Immature natural killer cell (primary cell): ENCODE measurements around the gene CLNK. TPM values are rescaled to one million over a fixed set of nuclear protein-coding genes. Genes with fewer than 3 reads are reported as not detected.

ENCODE experiments used
- DNase-seq, 3 donors: peaks; one replicate each; pipeline ENCODE4 v3.0.0; 2022; ENCODE audit warnings: mixed read lengths in 1 of 3
- H3K27ac Mint-ChIP-seq, 6 donors: one replicate each; pipeline ENCODE4 v1.8.0; 2020; ENCODE audit warnings: mixed read lengths in 6 of 6, mild to moderate bottlenecking in 5 of 6, inconsistent platforms in 4 of 6, moderate library complexity in 3 of 6
- H3K27me3 Mint-ChIP-seq, 3 donors: one replicate each; pipeline ENCODE4 v1.8.0; 2020 to 2021; ENCODE audit warnings: low read depth in 3 of 3, mild to moderate bottlenecking in 3 of 3, mixed read lengths in 3 of 3, moderate library complexity in 3 of 3, inconsistent platforms in 1 of 3
- H3K36me3 Mint-ChIP-seq, 3 donors: one replicate each; pipeline ENCODE4 v1.8.0; 2020; ENCODE audit warnings: mixed read lengths in 3 of 3, inconsistent platforms in 2 of 3, mild to moderate bottlenecking in 2 of 3
- H3K4me1 Mint-ChIP-seq, 2 donors: one replicate each; pipeline ENCODE4 v1.8.0; 2020; ENCODE audit warnings: inconsistent platforms in 2 of 2, mild to moderate bottlenecking in 2 of 2, mixed read lengths in 2 of 2, moderate library complexity in 1 of 2
- H3K4me3 Mint-ChIP-seq, 5 donors: one replicate each; pipeline ENCODE4 v1.8.0; 2020; ENCODE audit warnings: mild to moderate bottlenecking in 5 of 5, mixed read lengths in 5 of 5, inconsistent platforms in 3 of 5, moderate library complexity in 3 of 5
- H3K9me3 Mint-ChIP-seq, 6 donors: one replicate each; pipeline ENCODE4 v1.8.0; 2020; ENCODE audit warnings: mild to moderate bottlenecking in 6 of 6, mixed read lengths in 6 of 6, inconsistent platforms in 4 of 6, moderate library complexity in 3 of 6
- polyA plus RNA-seq, 3 donors: library from polyadenylated mRNA; unstranded; fragments of 300-500 nt; fragmentation: Illumina TruSeq; gene quantifications; one replicate each; pipeline ENCODE4 v1.2.3, GENCODE V29; 2021

The CLNK gene
- polyA plus RNA-seq, 3 donors from 2014 or later, result 1.5 to 1.8 TPM; not detected in 1

DNA sequence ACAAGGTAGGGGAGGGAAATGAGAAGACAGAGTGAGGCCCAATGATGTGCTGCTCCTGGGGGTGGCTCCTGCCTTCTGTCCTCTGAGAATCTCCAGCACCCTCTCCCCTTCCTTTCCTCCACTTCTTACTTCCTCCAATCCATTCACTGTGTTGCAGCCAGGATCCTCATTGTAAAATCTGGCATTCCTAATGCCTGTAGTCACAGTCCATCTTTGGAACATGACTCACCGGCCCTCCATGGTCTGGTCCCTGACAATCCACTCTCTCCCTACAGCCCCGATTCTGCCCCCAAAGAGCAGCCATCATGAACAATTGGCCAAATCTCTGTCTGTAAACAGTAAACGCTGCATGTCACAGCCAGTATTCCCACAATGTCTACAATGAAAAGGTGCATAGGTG lies 72.9 kb downstream of the CLNK start:
- DNase-seq, result no peak
- H3K4me1 Mint-ChIP-seq, result no peaks in the 10 kb centered on the region
- H3K27ac Mint-ChIP-seq, result no peak overlapping the region
- no peaks in the 10 kb centered on the region for H3K9me3 Mint-ChIP-seq
- H3K36me3 Mint-ChIP-seq, result no peaks in the 10 kb centered on the region
- peaks cover 0 to 5% (median 1%) of the 10 kb centered on the region in 3 donors for H3K27me3 Mint-ChIP-seq
- no peak overlapping the region for H3K4me3 Mint-ChIP-seq

DNA sequence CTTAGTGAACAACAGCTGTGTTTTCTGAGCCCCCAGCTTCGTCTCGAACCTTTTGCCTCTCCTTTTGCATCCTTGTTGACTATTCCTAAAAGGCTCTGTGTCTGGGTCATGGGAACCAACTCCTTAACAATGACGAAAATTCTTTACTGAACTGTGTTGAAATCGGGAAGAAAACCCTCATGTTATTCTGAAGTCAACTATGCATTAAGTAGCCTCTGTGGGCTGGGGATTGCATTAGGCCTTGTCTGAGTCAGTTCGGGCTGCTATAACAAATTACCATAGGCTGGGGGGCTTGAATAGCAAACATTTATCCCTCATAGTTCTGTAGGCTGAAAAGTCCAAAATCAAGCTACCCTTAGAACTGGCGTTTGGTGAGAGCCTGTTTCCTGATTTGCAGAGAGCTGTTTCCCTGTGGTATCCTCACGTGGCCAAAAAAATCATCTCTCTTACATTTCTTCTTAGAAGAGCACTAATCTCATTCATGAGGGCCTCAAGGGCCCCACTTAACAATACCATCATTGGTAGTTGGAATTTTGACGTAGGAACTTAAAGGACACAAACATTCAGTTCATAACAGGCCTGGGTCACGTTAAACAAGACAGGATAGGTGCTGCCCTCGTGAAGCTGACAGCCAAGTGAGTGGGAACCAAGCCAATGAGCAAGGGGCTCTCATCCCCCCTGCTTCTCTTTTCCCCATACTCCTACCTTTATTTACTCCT lies 75.9 kb downstream of the CLNK start:
- peaks cover 0 to 5% (median 1%) of the 10 kb centered on the region in 3 donors for H3K27me3 Mint-ChIP-seq
- no peak overlapping the region for H3K4me3 Mint-ChIP-seq
- no peak for DNase-seq
- H3K4me1 Mint-ChIP-seq, result no peaks in the 10 kb centered on the region
- no peaks in the 10 kb centered on the region for H3K36me3 Mint-ChIP-seq
- no peaks in the 10 kb centered on the region for H3K9me3 Mint-ChIP-seq
- H3K27ac Mint-ChIP-seq, result peak overlapping the region in 1 of 6 donors; percentile 10

DNA sequence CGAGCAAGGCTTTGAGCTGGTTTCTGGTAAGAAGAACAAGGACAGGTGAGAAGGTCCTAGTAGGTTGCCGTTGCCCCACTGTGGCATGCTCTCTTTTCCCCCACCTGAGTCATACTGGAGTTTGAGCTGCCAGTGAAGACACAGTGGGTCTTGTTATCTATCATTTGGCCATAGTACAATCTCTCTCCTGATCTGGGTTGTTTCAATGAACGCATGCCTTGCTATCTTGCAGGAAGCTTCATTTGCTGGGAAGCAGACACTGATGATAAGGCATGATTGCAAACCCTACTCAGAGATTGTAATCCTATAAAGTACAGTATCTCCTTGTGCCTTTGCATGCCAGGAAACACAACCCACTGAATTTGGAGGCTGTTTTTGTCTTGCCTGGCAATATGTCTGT lies 77.4 kb downstream of the CLNK start:
- Mint-ChIP-seq H3K27ac (no peak overlapping the region), H3K36me3 (peaks cover 0 to 5% (median 0%) of the 10 kb centered on the region in 3 donors), H3K27me3 (peaks cover 0 to 5% (median 1%) of the 10 kb centered on the region in 3 donors), H3K9me3 (no peaks in the 10 kb centered on the region), H3K4me3 (no peak overlapping the region), H3K4me1 (no peaks in the 10 kb centered on the region)
- no peak for DNase-seq

DNA sequence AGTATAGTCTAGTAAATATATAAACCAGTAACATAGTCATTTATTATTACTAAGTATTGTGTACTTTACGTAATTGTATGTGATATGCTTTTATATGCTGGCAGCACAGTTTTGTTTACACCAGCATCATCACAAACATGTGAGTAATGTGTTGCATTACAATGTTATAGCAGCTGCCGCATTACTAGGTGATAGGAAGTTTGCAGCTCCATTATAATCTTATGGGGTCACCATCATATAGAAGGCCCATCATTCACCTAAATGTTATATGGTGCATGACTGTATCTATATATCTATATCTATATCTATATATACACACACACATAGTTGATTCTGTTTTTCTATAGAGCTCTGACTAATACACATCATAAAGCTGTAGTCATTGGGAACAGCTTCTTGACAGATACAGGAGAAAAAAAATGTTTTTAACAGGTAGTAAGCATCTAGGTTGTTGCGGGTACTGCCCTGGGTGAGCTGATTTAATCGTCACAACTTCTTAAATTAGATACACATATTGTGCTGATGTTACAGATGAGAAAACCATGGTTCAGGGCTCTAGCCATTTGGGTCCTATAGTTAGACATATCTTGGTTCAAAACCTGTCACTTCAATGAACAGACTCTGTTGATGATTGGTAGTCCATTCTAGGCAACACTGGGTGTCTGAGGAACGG lies 77.9 kb downstream of the CLNK start:
- H3K27ac Mint-ChIP-seq, result no peak overlapping the region
- H3K4me3 Mint-ChIP-seq, result no peak overlapping the region
- H3K9me3 Mint-ChIP-seq, result no peaks in the 10 kb centered on the region
- no peaks in the 10 kb centered on the region for H3K4me1 Mint-ChIP-seq
- H3K36me3 Mint-ChIP-seq, result peaks cover 0 to 9% (median 0%) of the 10 kb centered on the region in 3 donors
- DNase-seq, result no peak
- peaks cover 0 to 5% (median 1%) of the 10 kb centered on the region in 3 donors for H3K27me3 Mint-ChIP-seq

DNA sequence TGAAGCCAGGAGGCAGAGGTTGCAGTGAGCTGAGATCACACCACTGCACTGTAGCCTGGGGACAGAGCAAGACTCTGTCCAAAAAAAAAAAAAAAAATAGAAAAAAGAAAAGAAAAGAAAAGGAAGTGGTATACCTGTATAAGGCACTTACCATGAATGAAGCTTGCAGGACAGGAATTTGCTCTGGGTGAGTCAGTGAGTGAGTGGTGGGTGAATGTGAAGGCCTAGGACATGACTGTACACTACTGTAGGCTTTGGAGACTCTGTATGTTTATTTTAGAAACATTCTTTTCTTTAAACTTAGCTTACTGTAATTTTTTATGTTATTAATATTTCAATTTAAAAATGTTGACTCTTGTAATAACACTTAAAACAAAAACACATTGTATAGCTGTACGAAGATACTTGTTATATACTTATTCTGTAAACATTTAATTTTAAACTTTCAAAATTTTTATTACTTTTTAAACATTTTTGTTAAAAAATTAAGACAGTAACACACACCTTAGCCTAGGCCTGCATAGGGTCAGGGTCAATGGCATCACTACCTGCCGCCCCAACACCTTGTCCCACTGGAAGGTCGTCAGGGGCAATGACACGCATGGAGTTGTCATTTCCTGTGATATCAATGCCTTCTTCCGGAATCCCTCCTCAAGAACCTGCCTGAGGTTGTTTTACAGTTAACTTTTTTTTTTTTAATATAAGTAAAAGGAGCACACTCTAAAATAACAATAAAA lies 78.7 kb downstream of the CLNK start:
- Mint-ChIP-seq H3K9me3 (no peaks in the 10 kb centered on the region), H3K36me3 (peaks cover 0 to 9% (median 0%) of the 10 kb centered on the region in 3 donors), H3K27me3 (peaks cover 0 to 5% (median 0%) of the 10 kb centered on the region in 3 donors), H3K4me1 (no peaks in the 10 kb centered on the region), H3K27ac (no peak overlapping the region), H3K4me3 (no peak overlapping the region)
- DNase-seq, result no peak

DNA sequence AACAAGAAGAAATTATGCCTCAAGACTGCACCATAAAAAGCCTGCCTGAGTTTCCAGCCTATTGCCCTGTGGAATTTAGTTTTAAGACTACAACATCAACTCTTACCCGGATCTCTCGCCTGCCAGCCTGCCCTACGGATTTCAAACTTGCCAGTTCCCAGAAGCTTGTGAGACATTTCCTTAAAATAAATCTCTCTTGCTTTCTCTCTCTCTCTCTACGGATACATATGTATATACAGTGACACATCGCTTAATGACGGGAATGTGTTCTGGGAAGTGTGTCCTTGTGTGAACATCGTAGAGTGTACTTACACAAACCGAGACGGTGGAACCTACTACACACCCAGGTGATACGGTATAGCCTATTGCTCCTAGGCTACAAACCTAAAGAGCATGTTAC lies 79.5 kb downstream of the CLNK start:
- H3K27me3 Mint-ChIP-seq, result peaks cover 0 to 5% (median 0%) of the 10 kb centered on the region in 3 donors
- no peak overlapping the region for H3K27ac Mint-ChIP-seq
- H3K9me3 Mint-ChIP-seq, result no peaks in the 10 kb centered on the region
- no peak overlapping the region for H3K4me3 Mint-ChIP-seq
- H3K4me1 Mint-ChIP-seq, result no peaks in the 10 kb centered on the region
- peaks cover 0 to 9% (median 0%) of the 10 kb centered on the region in 3 donors for H3K36me3 Mint-ChIP-seq
- no peak for DNase-seq

DNA sequence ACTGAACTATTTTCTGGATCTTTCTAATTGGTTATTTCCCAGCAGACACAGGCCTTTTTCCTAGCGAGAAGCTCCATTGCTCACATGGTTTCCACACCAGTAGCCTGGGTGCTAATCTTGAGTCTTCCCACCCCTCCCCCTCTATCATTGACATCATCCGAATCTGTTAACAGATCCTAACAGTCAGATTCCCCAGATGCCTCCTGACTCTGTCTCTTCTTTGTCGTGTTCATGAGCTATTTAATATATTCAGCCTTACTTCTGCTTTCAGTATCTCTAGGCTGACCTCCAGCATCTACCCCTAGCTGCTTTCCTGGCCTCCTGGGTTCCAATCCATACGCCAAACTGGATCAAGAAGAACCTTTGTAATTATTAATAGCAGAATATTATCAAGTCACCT lies 85.0 kb downstream of the CLNK start:
- no peak for DNase-seq
- Mint-ChIP-seq H3K27me3 (no peaks in the 10 kb centered on the region), H3K36me3 (peaks cover 0 to 9% (median 0%) of the 10 kb centered on the region in 3 donors), H3K4me1 (peaks cover 4 to 5% of the 10 kb centered on the region in 2 donors), H3K9me3 (no peaks in the 10 kb centered on the region), H3K4me3 (no peak overlapping the region), H3K27ac (no peak overlapping the region)

DNA sequence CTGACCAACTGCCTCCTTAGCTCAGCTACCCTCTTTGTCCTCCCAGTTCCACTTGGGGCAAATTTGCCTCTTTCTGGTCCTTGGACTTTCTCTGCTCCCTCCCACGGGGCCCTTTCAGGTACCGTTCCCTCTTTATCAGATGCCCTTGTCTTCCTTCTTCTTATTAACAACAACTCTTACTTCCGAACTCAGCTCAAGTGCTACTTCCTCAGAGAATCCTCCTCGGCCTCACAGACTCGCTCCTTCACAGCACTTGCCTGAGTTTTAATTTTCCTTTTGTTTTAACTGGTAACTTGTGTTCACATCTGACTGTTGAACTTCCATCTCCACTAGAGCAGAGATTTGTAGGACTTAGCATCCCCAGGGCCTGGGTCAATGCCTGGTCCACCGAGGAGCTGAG lies 85.7 kb downstream of the CLNK start:
- Mint-ChIP-seq H3K4me1 (peaks cover 4 to 5% of the 10 kb centered on the region in 2 donors), H3K36me3 (peaks cover 0 to 9% (median 0%) of the 10 kb centered on the region in 3 donors), H3K27ac (peak overlapping the region in 2 of 6 donors; percentile 4 to 23)

DNA sequence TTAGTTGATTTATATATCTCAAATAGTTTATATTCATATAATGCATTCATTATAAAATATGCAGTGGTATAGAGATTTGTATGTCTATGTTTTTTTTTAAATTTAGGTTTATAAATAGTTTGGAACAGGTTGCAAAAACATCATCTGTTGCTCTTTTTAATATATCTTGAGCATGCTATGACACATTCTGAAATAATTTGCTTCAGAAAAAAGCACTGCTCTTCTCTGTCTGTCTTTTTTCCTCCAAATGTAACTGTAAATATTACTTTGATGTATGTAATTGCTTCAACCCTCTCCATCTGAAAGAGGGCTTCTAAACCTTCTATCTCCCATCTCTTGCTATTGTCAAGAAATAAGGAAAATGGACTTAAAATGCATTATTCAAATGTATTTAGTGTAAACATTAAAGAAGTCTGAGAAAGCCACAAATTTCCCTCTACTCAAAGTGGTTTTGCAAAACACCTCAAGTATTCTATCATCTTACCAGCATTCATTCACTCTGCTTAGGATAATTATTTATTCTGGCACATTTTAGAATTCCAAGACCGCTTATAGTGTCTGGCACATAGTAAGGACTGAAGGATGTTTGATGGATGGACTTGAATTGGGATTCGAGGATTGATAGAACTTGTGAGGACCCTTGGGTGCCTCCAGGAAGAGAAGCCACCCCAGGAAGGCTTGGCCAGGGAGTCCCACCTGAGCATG lies 87.8 kb downstream of the CLNK start:
- no peak overlapping the region for H3K4me3 Mint-ChIP-seq
- no peak overlapping the region for H3K27ac Mint-ChIP-seq
- H3K27me3 Mint-ChIP-seq, result peaks cover 0 to 2% (median 0%) of the 10 kb centered on the region in 3 donors
- H3K36me3 Mint-ChIP-seq, result peaks cover 0 to 4% (median 0%) of the 10 kb centered on the region in 3 donors
- H3K9me3 Mint-ChIP-seq, result no peaks in the 10 kb centered on the region
- no peak for DNase-seq
- peaks cover 4 to 5% of the 10 kb centered on the region in 2 donors for H3K4me1 Mint-ChIP-seq

More for the DNA sequence above, 85.7 kb downstream of the CLNK start:
- no peak for DNase-seq
- Mint-ChIP-seq H3K4me3 (no peak overlapping the region), H3K9me3 (no peaks in the 10 kb centered on the region), H3K27me3 (no peaks in the 10 kb centered on the region)

DNA sequence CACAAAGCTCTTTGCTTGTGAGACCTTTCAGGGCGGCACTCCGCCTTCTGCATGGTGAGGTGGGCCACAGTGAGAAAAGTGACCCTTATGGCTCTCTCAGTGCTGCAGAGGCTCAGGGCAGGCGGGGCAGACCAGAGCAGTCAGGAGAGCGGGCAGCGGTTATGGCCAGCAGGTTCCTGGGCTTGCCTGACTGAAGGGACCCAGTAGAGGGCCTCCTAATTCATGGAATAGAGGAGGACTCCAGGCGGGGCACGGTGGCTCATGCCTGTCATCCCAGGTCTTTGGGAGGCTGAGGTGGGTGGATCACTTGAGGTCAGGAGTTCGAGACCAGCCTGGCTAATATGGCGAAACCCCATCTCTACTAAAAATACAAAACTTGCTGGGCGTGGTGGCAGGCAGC lies 91.4 kb downstream of the CLNK start:
- Mint-ChIP-seq H3K4me1 (peaks cover 28 to 32% of the 10 kb centered on the region in 2 donors), H3K4me3 (no peak overlapping the region), H3K9me3 (no peaks in the 10 kb centered on the region), H3K27ac (no peak overlapping the region), H3K36me3 (peaks cover 0 to 4% (median 0%) of the 10 kb centered on the region in 3 donors), H3K27me3 (peaks cover 0 to 4% (median 2%) of the 10 kb centered on the region in 3 donors)
- DNase-seq, result no peak

DNA sequence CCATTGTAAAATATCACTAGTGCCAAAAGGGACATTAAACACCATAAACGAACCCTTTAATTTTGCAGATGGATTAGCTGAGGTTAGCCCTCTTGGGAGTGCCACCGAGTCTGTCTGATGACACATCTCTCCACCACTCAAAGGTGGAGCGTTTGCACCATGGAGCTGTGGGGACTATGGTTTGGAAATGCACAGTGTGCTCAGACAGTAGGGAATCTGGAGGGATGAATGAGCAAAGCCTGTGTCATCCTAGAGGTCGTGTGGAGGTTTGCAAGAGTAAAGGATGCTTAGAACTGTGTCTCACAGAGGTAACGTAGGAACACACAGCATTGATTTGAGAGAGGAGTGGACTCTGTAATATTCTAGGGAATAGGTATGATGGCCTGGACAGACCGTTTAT lies 93.7 kb downstream of the CLNK start:
- H3K36me3 Mint-ChIP-seq, result peaks cover 0 to 4% (median 0%) of the 10 kb centered on the region in 3 donors
- peaks cover 46 to 50% of the 10 kb centered on the region in 2 donors for H3K4me1 Mint-ChIP-seq
- DNase-seq, result no peak
- peaks cover 0 to 5% (median 2%) of the 10 kb centered on the region in 3 donors for H3K27me3 Mint-ChIP-seq
- H3K27ac Mint-ChIP-seq, result no peak overlapping the region
- H3K9me3 Mint-ChIP-seq, result no peaks in the 10 kb centered on the region
- peak overlapping the region; percentile 38 to 74 (median 72) for H3K4me3 Mint-ChIP-seq

DNA sequence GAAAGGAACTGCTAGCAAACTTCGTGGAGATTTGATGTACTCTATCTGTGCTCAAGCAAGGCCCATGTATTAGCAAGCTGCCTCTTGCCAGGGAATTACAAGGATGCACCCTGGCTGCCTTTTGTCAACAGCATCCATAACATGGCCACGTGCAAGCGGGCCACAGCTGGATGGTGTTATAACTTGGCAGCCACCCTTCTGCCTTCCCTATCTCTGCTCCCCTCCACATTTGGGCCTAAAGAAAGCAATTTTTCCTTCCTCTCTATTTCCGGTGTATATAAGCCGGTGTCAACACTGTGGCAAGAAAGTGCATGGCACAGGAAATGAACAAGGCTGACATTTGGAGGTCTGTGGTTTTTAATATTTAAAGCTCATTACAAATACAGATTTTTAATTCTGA lies 94.8 kb downstream of the CLNK start:
- H3K36me3 Mint-ChIP-seq, result peaks cover 0 to 4% (median 0%) of the 10 kb centered on the region in 3 donors
- peak; percentile 5 to 38 (median 33) for DNase-seq
- no peaks in the 10 kb centered on the region for H3K9me3 Mint-ChIP-seq
- H3K27ac Mint-ChIP-seq, result peak overlapping the region in 2 of 6 donors; percentile 23 to 48
- peaks cover 0 to 5% (median 2%) of the 10 kb centered on the region in 3 donors for H3K27me3 Mint-ChIP-seq
- peak overlapping the region; percentile 22 to 80 (median 61) for H3K4me3 Mint-ChIP-seq
- peaks cover 47 to 57% of the 10 kb centered on the region in 2 donors for H3K4me1 Mint-ChIP-seq

DNA sequence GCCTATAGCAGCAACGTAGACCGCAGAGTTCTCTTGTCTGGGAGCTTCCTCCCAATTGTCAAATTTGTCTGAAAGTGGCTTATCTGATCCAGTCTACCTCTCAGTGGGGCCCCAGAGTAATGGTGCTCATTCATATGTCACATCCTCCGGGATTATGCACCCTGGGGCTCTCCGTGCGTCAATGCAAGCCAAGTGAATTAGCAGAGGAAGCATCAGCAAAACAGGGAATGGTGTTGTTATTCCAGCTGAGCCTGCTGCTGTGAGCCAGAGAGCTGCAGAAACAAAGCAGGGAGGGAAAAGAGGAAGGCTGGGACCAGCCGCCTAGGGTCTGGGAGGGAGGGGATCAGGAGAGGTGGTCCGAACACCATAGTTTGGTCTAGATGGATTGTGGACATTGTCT lies 95.2 kb downstream of the CLNK start:
- Mint-ChIP-seq H3K4me1 (peaks cover 52 to 62% of the 10 kb centered on the region in 2 donors), H3K27ac (no peak overlapping the region), H3K36me3 (peaks cover 0 to 4% (median 0%) of the 10 kb centered on the region in 3 donors), H3K9me3 (no peaks in the 10 kb centered on the region), H3K27me3 (peaks cover 0 to 5% (median 2%) of the 10 kb centered on the region in 3 donors), H3K4me3 (peak overlapping the region; percentile 33 to 80 (median 61))
- DNase-seq, result no peak
